ENCODE results near the gene CCNT1. TPM values are rescaled to one million over a fixed set of nuclear protein-coding genes. Genes with fewer than 3 reads are reported as not detected.

The CCNT1 gene
- total and polyA plus RNA-seq, 2 experiments from 2014 or later, result 12.8 to 33.6 TPM

DNA sequence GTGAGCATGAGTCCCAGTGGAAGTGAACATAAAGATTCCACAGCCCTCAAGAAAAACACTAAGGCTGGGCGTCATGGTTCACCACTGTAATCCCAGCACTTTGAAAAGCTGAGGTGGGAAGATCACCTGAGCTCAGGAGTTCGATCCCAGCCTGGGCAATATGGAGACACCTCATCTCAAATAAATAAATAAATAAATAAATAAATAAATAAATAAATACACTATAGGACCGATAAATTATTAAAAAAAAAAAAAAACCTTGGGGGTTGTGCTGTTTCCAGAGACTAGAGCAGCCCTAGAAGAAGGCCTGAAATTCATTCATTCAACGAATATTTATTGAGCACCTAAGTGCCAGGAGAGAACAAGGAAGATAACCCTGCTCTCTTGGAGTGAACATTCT, 33.0 kb downstream of the CCNT1 start:
- Histone ChIP-seq H3K27me3 (ENCODE audit: insufficient read depth) (no peaks in the 10 kb centered on the region), H2AFZ (no peak overlapping the region), H3K4me1 (ENCODE audit: insufficient read depth) (no peaks in the 10 kb centered on the region; the same call in 1 of the 2 replicates), H3K27ac (ENCODE audit: low read depth) (no peak overlapping the region), H3K9me2 (ENCODE audit: insufficient read depth) (no peaks in the 10 kb centered on the region), H3F3A (replicated peaks; ENCODE audit: low read depth) (no peaks in the 10 kb centered on the region), H3K4me3 (no peak overlapping the region), H3K4me2 (no peak overlapping the region), H3K36me3 (ENCODE audit: insufficient read depth) (peaks cover 18% of the 10 kb centered on the region), H3K79me2 (replicated peaks; ENCODE audit: insufficient read depth) (peaks cover 34% of the 10 kb centered on the region), H4K20me1 (replicated peaks; ENCODE audit: insufficient read depth) (peaks cover 11% of the 10 kb centered on the region)
- ATAC-seq, result no peak
- TF ChIP-seq CREB1 (CRISPR knock-in tag; IDR thresholded peaks at IDR 0.05; ENCODE audit: low read depth), result no peak
- TF ChIP-seq, protein P1, sequence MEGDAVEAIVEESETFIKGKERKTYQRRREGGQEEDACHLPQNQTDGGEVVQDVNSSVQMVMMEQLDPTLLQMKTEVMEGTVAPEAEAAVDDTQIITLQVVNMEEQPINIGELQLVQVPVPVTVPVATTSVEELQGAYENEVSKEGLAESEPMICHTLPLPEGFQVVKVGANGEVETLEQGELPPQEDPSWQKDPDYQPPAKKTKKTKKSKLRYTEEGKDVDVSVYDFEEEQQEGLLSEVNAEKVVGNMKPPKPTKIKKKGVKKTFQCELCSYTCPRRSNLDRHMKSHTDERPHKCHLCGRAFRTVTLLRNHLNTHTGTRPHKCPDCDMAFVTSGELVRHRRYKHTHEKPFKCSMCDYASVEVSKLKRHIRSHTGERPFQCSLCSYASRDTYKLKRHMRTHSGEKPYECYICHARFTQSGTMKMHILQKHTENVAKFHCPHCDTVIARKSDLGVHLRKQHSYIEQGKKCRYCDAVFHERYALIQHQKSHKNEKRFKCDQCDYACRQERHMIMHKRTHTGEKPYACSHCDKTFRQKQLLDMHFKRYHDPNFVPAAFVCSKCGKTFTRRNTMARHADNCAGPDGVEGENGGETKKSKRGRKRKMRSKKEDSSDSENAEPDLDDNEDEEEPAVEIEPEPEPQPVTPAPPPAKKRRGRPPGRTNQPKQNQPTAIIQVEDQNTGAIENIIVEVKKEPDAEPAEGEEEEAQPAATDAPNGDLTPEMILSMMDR (conservative IDR thresholded peaks at IDR 0.05; ENCODE audit: low read depth in 2 of 2), result no peak
- TF ChIP-seq ZNF114 (CRISPR knock-in tag; IDR thresholded peaks at IDR 0.05), result no peak
- TF ChIP-seq, protein P2, sequence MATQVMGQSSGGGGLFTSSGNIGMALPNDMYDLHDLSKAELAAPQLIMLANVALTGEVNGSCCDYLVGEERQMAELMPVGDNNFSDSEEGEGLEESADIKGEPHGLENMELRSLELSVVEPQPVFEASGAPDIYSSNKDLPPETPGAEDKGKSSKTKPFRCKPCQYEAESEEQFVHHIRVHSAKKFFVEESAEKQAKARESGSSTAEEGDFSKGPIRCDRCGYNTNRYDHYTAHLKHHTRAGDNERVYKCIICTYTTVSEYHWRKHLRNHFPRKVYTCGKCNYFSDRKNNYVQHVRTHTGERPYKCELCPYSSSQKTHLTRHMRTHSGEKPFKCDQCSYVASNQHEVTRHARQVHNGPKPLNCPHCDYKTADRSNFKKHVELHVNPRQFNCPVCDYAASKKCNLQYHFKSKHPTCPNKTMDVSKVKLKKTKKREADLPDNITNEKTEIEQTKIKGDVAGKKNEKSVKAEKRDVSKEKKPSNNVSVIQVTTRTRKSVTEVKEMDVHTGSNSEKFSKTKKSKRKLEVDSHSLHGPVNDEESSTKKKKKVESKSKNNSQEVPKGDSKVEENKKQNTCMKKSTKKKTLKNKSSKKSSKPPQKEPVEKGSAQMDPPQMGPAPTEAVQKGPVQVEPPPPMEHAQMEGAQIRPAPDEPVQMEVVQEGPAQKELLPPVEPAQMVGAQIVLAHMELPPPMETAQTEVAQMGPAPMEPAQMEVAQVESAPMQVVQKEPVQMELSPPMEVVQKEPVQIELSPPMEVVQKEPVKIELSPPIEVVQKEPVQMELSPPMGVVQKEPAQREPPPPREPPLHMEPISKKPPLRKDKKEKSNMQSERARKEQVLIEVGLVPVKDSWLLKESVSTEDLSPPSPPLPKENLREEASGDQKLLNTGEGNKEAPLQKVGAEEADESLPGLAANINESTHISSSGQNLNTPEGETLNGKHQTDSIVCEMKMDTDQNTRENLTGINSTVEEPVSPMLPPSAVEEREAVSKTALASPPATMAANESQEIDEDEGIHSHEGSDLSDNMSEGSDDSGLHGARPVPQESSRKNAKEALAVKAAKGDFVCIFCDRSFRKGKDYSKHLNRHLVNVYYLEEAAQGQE (IDR thresholded peaks at IDR 0.05; ENCODE audit: unreplicated experiment), result no peak
- TF ChIP-seq, protein P3, sequence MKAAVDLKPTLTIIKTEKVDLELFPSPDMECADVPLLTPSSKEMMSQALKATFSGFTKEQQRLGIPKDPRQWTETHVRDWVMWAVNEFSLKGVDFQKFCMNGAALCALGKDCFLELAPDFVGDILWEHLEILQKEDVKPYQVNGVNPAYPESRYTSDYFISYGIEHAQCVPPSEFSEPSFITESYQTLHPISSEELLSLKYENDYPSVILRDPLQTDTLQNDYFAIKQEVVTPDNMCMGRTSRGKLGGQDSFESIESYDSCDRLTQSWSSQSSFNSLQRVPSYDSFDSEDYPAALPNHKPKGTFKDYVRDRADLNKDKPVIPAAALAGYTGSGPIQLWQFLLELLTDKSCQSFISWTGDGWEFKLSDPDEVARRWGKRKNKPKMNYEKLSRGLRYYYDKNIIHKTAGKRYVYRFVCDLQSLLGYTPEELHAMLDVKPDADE (IDR thresholded peaks at IDR 0.05), result no peak
- TF ChIP-seq POLR2AphosphoS5 (IDR thresholded peaks at IDR 0.05; ENCODE audit: low read depth), result no peak
- no peak for TF ChIP-seq EZH2phosphoT487 (IDR thresholded peaks at IDR 0.05; ENCODE audit: unreplicated experiment)
- no peak for TF ChIP-seq STAT1 (IDR thresholded peaks at IDR 0.05; ENCODE audit: unreplicated experiment)
- TF ChIP-seq, protein P4, sequence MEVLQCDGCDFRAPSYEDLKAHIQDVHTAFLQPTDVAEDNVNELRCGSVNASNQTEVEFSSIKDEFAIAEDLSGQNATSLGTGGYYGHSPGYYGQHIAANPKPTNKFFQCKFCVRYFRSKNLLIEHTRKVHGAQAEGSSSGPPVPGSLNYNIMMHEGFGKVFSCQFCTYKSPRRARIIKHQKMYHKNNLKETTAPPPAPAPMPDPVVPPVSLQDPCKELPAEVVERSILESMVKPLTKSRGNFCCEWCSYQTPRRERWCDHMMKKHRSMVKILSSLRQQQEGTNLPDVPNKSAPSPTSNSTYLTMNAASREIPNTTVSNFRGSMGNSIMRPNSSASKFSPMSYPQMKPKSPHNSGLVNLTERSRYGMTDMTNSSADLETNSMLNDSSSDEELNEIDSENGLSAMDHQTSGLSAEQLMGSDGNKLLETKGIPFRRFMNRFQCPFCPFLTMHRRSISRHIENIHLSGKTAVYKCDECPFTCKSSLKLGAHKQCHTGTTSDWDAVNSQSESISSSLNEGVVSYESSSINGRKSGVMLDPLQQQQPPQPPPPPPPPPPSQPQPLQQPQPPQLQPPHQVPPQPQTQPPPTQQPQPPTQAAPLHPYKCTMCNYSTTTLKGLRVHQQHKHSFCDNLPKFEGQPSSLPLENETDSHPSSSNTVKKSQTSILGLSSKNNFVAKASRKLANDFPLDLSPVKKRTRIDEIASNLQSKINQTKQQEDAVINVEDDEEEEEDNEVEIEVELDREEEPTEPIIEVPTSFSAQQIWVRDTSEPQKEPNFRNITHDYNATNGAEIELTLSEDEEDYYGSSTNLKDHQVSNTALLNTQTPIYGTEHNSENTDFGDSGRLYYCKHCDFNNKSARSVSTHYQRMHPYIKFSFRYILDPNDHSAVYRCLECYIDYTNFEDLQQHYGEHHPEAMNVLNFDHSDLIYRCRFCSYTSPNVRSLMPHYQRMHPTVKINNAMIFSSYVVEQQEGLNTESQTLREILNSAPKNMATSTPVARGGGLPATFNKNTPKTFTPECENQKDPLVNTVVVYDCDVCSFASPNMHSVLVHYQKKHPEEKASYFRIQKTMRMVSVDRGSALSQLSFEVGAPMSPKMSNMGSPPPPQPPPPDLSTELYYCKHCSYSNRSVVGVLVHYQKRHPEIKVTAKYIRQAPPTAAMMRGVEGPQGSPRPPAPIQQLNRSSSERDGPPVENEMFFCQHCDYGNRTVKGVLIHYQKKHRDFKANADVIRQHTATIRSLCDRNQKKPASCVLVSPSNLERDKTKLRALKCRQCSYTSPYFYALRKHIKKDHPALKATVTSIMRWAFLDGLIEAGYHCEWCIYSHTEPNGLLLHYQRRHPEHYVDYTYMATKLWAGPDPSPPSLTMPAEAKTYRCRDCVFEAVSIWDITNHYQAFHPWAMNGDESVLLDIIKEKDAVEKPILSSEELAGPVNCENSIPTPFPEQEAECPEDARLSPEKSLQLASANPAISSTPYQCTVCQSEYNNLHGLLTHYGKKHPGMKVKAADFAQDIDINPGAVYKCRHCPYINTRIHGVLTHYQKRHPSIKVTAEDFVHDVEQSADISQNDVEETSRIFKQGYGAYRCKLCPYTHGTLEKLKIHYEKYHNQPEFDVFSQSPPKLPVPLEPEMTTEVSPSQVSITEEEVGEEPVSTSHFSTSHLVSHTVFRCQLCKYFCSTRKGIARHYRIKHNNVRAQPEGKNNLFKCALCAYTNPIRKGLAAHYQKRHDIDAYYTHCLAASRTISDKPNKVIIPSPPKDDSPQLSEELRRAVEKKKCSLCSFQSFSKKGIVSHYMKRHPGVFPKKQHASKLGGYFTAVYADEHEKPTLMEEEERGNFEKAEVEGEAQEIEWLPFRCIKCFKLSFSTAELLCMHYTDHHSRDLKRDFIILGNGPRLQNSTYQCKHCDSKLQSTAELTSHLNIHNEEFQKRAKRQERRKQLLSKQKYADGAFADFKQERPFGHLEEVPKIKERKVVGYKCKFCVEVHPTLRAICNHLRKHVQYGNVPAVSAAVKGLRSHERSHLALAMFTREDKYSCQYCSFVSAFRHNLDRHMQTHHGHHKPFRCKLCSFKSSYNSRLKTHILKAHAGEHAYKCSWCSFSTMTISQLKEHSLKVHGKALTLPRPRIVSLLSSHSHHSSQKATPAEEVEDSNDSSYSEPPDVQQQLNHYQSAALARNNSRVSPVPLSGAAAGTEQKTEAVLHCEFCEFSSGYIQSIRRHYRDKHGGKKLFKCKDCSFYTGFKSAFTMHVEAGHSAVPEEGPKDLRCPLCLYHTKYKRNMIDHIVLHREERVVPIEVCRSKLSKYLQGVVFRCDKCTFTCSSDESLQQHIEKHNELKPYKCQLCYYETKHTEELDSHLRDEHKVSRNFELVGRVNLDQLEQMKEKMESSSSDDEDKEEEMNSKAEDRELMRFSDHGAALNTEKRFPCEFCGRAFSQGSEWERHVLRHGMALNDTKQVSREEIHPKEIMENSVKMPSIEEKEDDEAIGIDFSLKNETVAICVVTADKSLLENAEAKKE (CRISPR knock-in tag; IDR thresholded peaks at IDR 0.05), result no peak
- no peak for TF ChIP-seq NANOG (IDR thresholded peaks at IDR 0.05; ENCODE audit: borderline replicate concordance)
- TF ChIP-seq ZNF331 (CRISPR knock-in tag; IDR thresholded peaks at IDR 0.05; ENCODE audit: low read depth), result no peak
- TF ChIP-seq EZH2 (IDR thresholded peaks at IDR 0.05; ENCODE audit: low read depth, unreplicated experiment), result no peak
- no peak for TF ChIP-seq JUNB (IDR thresholded peaks at IDR 0.05; ENCODE audit: unreplicated experiment)
- peaks cover 15% of the 10 kb centered on the region for H3K4me1 Mint-ChIP-seq
- no peaks in the 10 kb centered on the region for H3K9me3 Mint-ChIP-seq
- H3K4me3 Mint-ChIP-seq, result peak overlapping the region; percentile 52; the same call in 2 of the 3 replicates
- H3K36me3 Mint-ChIP-seq (ENCODE audit: low read depth), result peaks cover 34% of the 10 kb centered on the region
- peaks cover 7% of the 10 kb centered on the region for H3K27me3 Mint-ChIP-seq (ENCODE audit: insufficient read depth, low read depth, poor library complexity)
- no peak for DNase-seq (ENCODE audit: low spot score)
- no peak overlapping the region for H3K27ac Mint-ChIP-seq

Data from GM23338 (cell line).